Mesendoderm (in vitro differentiated cells): Measurements from ENCODE around the gene ARL10.
A peak's percentile ranks its signal among the peaks of the same experiment; 100 is the strongest.

Experiments used
- DNase-seq: peaks from one replicate; pipeline ENCODE4 v3.0.0; 2013
- H2AK5ac ChIP-seq: 2 replicates; pipeline ENCODE4 v1.6.1; 2013; ENCODE audit warnings: low read length, inconsistent platforms
- H2BK120ac ChIP-seq: 2 replicates; pipeline ENCODE4 v1.6.1; 2013; ENCODE audit warnings: low read depth, mild to moderate bottlenecking, low read length, moderate library complexity, mixed read lengths
- H2BK15ac ChIP-seq: replicated peaks from 2 replicates; pipeline ENCODE4 v1.6.1; 2013; ENCODE audit warnings: low read depth, mild to moderate bottlenecking, moderate library complexity
- H2BK5ac ChIP-seq: 2 replicates; pipeline ENCODE4 v1.6.1; 2013; ENCODE audit warnings: low read length, inconsistent platforms
- H3K18ac ChIP-seq: 2 replicates; pipeline ENCODE4 v1.6.1; 2013; ENCODE audit warnings: mild to moderate bottlenecking, low read length, mixed read lengths
- H3K23ac ChIP-seq: one replicate; pipeline ENCODE4 v1.6.1; 2013; ENCODE audit warnings: low read length
- H3K27ac ChIP-seq: 2 replicates; pipeline ENCODE4 v1.5.1; 2013; ENCODE audit warnings: low read depth, mild to moderate bottlenecking, inconsistent platforms, low read length, moderate library complexity
- H3K27me3 ChIP-seq: 2 replicates; pipeline ENCODE4 v1.6.1; 2013; ENCODE audit warnings: low read length, control low read depth, mild to moderate bottlenecking, inconsistent platforms; ENCODE audit not compliant: insufficient read depth, poor library complexity
- H3K36me3 ChIP-seq: 2 replicates; pipeline ENCODE4 v1.6.1; 2013; ENCODE audit warnings: low read length, inconsistent platforms; ENCODE audit not compliant: control insufficient read depth, insufficient read depth
- H3K4ac ChIP-seq: one replicate; pipeline ENCODE4 v1.6.1; 2013; ENCODE audit warnings: low read depth, mild to moderate bottlenecking, low read length, moderate library complexity
- H3K4me1 ChIP-seq: 2 replicates; pipeline ENCODE4 v1.6.1; 2013; ENCODE audit warnings: low read depth, low read length, inconsistent platforms; ENCODE audit not compliant: control insufficient read depth
- H3K4me2 ChIP-seq: 2 replicates; pipeline ENCODE4 v1.6.1; 2013; ENCODE audit warnings: low read length
- H3K4me3 ChIP-seq: 2 replicates; pipeline ENCODE4 v1.5.1; 2013; ENCODE audit warnings: mild to moderate bottlenecking, low read length
- H3K56ac ChIP-seq: one replicate; pipeline ENCODE4 v1.6.1; 2013; ENCODE audit warnings: low read length
- H3K79me1 ChIP-seq: 2 replicates; pipeline ENCODE4 v1.6.1; 2013; ENCODE audit warnings: low read length, inconsistent platforms
- H3K79me2 ChIP-seq: 2 replicates; pipeline ENCODE4 v1.6.1; 2013; ENCODE audit warnings: mild to moderate bottlenecking, low read length; ENCODE audit not compliant: control insufficient read depth, insufficient read depth
- H3K9ac ChIP-seq: 2 replicates; pipeline ENCODE4 v1.6.1; 2013; ENCODE audit warnings: low read length, inconsistent platforms
- H4K5ac ChIP-seq: one replicate; pipeline ENCODE4 v1.6.1; 2013; ENCODE audit warnings: low read length
- H4K8ac ChIP-seq: one replicate; pipeline ENCODE4 v1.6.1; 2013; ENCODE audit warnings: low read depth, mild to moderate bottlenecking, control low read depth, low read length, moderate library complexity
- WGBS: extraction: QIAGEN DNeasy Blood & Tissue Kit; methylation state at CpG from one replicate; pipeline ENCODE4 v1.1.7; 2013; ENCODE audit warnings: low lambda C conversion rate, missing lambda C conversion rate; ENCODE audit not compliant: insufficient coverage; ENCODE audit errors: extremely low coverage; 5-methylcytosine and 5-hydroxymethylcytosine counted together

The ARL10 gene

GRCh38 chr5:176388444-176389134, 23.3 kb downstream of the ARL10 start, which contains the start of the genes HIGD2A and NOP16:
Gene HIGD2A, plus strand, starts transcription at chr5:176388751. Its CDS starts 69 bp downstream, at chr5:176388820.
Gene NOP16, minus strand, starts transcription at chr5:176388598. Its CDS starts 59 bp downstream, at chr5:176388539.
- Histone ChIP-seq H4K5ac (no peak within 1 kb of the TSS), H3K56ac (peak within 1 kb of the TSS; percentile 98), H3K23ac (peak within 1 kb of the TSS; percentile 90), H3K36me3 (peaks cover 2% of the 10 kb centered on the region), H3K79me2 (peaks cover 20% of the 10 kb centered on the region), H3K9ac (peak within 1 kb of the TSS; percentile 94), H3K27me3 (no peaks in the 10 kb centered on the region), H2BK5ac (peak within 1 kb of the TSS; percentile 75), H3K4me1 (peaks cover 2% of the 10 kb centered on the region), H3K4me2 (peak within 1 kb of the TSS; percentile 90), H2AK5ac (peak within 1 kb of the TSS; percentile 93), H3K27ac (peak within 1 kb of the TSS; percentile 77), H3K18ac (peak within 1 kb of the TSS; percentile 66), H3K4me3 (peak within 1 kb of the TSS; percentile 94), H3K4ac (peak within 1 kb of the TSS; percentile 87), H3K79me1 (peaks cover 13% of the 10 kb centered on the region), H4K8ac (no peak within 1 kb of the TSS), H2BK15ac (no peak within 1 kb of the TSS), H2BK120ac (no peak within 1 kb of the TSS)
- peak; percentile 99 for DNase-seq
- no CpG with 5 or more reads among the region's 47 CpGs for WGBS

GRCh38 chr5:176389135-176390123, 24.1 kb downstream of the ARL10 start:
- no peak for DNase-seq
- no peak overlapping the region for H2BK120ac ChIP-seq
- peak overlapping the region; percentile 92 for H3K56ac ChIP-seq
- H4K5ac ChIP-seq: no peak overlapping the region
- no peak overlapping the region for H2BK15ac ChIP-seq
- peaks cover 2% of the 10 kb centered on the region for H3K4me1 ChIP-seq
- peak overlapping the region; percentile 86 for H3K9ac ChIP-seq
- H3K79me1 ChIP-seq: peaks cover 13% of the 10 kb centered on the region
- no peak overlapping the region for H3K18ac ChIP-seq
- no CpG with 5 or more reads among the region's 41 CpGs for WGBS
- peaks cover 2% of the 10 kb centered on the region for H3K36me3 ChIP-seq
- H3K27me3 ChIP-seq: no peaks in the 10 kb centered on the region
- H2AK5ac ChIP-seq: no peak overlapping the region
- peak overlapping the region; percentile 70 for H3K4me3 ChIP-seq
- H3K79me2 ChIP-seq: peaks cover 20% of the 10 kb centered on the region
- H2BK5ac ChIP-seq: no peak overlapping the region
- H3K27ac ChIP-seq: peak overlapping the region; percentile 46
- no peak overlapping the region for H3K23ac ChIP-seq
- no peak overlapping the region for H4K8ac ChIP-seq
- H3K4me2 ChIP-seq: peak overlapping the region; percentile 38
- H3K4ac ChIP-seq: peak overlapping the region; percentile 6

DNA sequence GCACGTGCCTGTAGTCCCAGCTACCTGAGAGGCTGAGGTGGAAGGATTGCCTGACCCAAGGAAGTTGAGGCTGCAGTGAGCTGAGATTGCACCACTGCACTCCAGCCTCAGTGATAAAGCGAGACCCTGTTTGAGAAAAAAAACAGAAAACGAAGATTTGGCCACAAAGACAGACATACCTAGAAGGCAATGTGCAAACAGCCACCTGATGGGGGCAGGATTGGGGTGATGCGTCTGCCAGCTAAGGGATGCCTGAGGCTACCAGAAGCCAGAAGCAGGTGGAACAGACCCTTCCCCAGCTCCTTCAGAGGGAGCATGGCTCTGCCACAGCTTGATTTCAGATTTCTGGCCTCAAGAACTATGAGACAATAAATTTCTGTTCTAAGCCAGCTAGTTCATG, 26.2 kb downstream of the ARL10 start:
- Histone ChIP-seq H3K27ac (no peak overlapping the region), H3K4me1 (peaks cover 2% of the 10 kb centered on the region), H3K9ac (no peak overlapping the region), H2BK5ac (no peak overlapping the region), H2BK15ac (no peak overlapping the region), H4K8ac (no peak overlapping the region), H4K5ac (no peak overlapping the region), H3K4me2 (no peak overlapping the region), H3K23ac (no peak overlapping the region), H3K18ac (no peak overlapping the region), H3K56ac (no peak overlapping the region), H3K79me2 (peaks cover 18% of the 10 kb centered on the region), H3K27me3 (no peaks in the 10 kb centered on the region), H3K36me3 (peaks cover 2% of the 10 kb centered on the region), H3K4me3 (no peak overlapping the region), H3K4ac (no peak overlapping the region), H2AK5ac (no peak overlapping the region), H2BK120ac (no peak overlapping the region), H3K79me1 (peaks cover 8% of the 10 kb centered on the region)
- DNase-seq: peak; percentile 22
- WGBS: no CpG with 5 or more reads among the region's 4 CpGs

DNA sequence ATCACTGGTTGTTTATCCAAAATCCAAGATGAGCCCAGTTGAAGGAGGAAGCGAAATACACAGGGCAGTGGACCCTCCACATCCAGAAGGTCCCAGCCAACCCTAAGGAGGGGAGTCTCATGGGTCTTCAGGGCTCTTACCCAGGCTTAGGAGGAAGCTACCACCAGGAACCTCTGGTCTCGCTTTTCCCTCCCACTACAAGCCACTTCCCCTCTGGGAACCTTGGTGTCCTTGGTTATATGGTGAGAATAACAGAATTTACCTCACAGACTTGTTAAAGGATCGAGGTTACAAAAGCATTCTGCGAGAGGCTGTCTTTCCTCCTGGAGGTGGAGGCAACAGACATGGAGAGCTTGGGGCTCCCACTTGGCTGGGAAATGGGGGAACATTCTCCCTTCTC, 26.7 kb downstream of the ARL10 start:
- no peak overlapping the region for H3K4me2 ChIP-seq
- peaks cover 13% of the 10 kb centered on the region for H3K79me2 ChIP-seq
- H3K36me3 ChIP-seq: no peaks in the 10 kb centered on the region
- DNase-seq: no peak
- H3K23ac ChIP-seq: no peak overlapping the region
- H3K4ac ChIP-seq: no peak overlapping the region
- no peak overlapping the region for H4K5ac ChIP-seq
- no peak overlapping the region for H3K4me3 ChIP-seq
- H3K79me1 ChIP-seq: peaks cover 5% of the 10 kb centered on the region
- no peak overlapping the region for H3K18ac ChIP-seq
- no peak overlapping the region for H2BK120ac ChIP-seq
- peaks cover 2% of the 10 kb centered on the region for H3K4me1 ChIP-seq
- H3K27ac ChIP-seq: no peak overlapping the region
- WGBS: no CpG with 5 or more reads among the region's 4 CpGs
- H3K9ac ChIP-seq: no peak overlapping the region
- H4K8ac ChIP-seq: no peak overlapping the region
- H2BK5ac ChIP-seq: no peak overlapping the region
- no peaks in the 10 kb centered on the region for H3K27me3 ChIP-seq
- H2AK5ac ChIP-seq: no peak overlapping the region
- no peak overlapping the region for H2BK15ac ChIP-seq
- H3K56ac ChIP-seq: no peak overlapping the region

DNA sequence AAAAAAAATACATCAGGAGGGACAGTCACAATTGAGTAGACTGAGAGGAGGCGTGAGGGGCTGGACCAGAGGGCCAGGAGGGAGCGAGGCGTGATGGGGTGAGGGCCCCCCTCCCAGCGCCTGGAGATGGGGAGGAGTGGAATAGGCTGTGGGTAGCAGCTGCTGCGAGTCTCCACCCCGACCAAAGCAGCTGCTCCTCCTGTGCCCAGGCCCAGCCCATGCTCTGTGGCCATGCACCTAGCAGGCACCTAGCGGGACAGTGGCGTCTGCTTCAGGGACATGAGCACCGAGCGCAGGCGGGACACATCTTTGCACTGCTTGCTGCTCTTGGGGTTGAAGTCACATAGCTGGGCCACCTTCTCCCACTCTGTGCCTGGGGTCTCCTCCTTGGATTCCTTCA, 27.2 kb downstream of the ARL10 start:
- Histone ChIP-seq H3K36me3 (no peaks in the 10 kb centered on the region), H3K79me1 (peaks cover 5% of the 10 kb centered on the region), H3K18ac (no peak overlapping the region), H3K4me3 (no peak overlapping the region), H3K4me1 (no peaks in the 10 kb centered on the region), H4K5ac (no peak overlapping the region), H3K4me2 (no peak overlapping the region), H3K79me2 (peaks cover 8% of the 10 kb centered on the region), H2AK5ac (no peak overlapping the region), H3K4ac (no peak overlapping the region), H3K9ac (no peak overlapping the region), H3K27me3 (no peaks in the 10 kb centered on the region), H3K23ac (no peak overlapping the region), H3K27ac (no peak overlapping the region), H4K8ac (no peak overlapping the region), H2BK120ac (no peak overlapping the region), H3K56ac (no peak overlapping the region), H2BK15ac (no peak overlapping the region), H2BK5ac (no peak overlapping the region)
- no CpG with 5 or more reads among the region's 11 CpGs for WGBS
- DNase-seq: no peak
